Tibial artery (tissue), 4 donors: ENCODE measurements around the gene GPBP1.

Experiments
- DNase-seq, 2 donors: peaks; one replicate each; pipeline ENCODE4 v3.0.0-alpha.2; 2019
- H3K27ac ChIP-seq, 2 donors: fragments of 200-600 bp; sonication (generic) in 1 of 2; 1 replicate in 1 of 2; 2 replicates in 1 of 2; pipeline ENCODE4 v1.5.1; 2018 to 2019; ENCODE audit warnings: mild to moderate bottlenecking in 1 of 2
- H3K27me3 ChIP-seq, 2 donors: fragments of 200-600 bp; sonication (generic) in 1 of 2; one replicate each; pipeline versions ENCODE4 v1.5.1 to v1.6.0; 2016 to 2019
- H3K36me3 ChIP-seq, 3 donors: fragments of 200-600 bp; sonication (generic) in 2 of 3; one replicate each; pipeline ENCODE4 v1.5.1; 2016 to 2019; ENCODE audit warnings: mild to moderate bottlenecking in 2 of 3
- H3K4me1 ChIP-seq, 4 donors: fragments of 200-600 bp; sonication (generic) in 2 of 4; 1 replicate in 3 of 4; 2 replicates in 1 of 4; pipeline ENCODE4 v1.5.1; 2016 to 2019
- H3K4me3 ChIP-seq, 2 donors: fragments of 200-600 bp; sonication (generic) in 1 of 2; 1 replicate in 1 of 2; 2 replicates in 1 of 2; pipeline ENCODE4 v1.5.1; 2018 to 2019; ENCODE audit warnings: mild to moderate bottlenecking in 2 of 2
- H3K9me3 ChIP-seq, 3 donors: fragments of 200-600 bp; sonication (generic) in 1 of 3; one replicate each; pipeline ENCODE4 v1.5.1; 2016 to 2019
- intact Hi-C: fragments of 100-400 bp; cut with DNase I; formaldehyde crosslinking; loops from one replicate; pipeline ENCODE4 v1.15.0; 2023; ENCODE audit warnings: low total_unique reads
- TF ChIP-seq, protein P1 (sequence below), 2 experiments: fragments of 200-600 bp in 1 of 2; fragments of 450-650 bp in 1 of 2; IDR thresholded peaks; one replicate each; pipeline ENCODE4 v1.5.1; 2017 to 2019; ENCODE audit warnings: antibody characterized with exemption in 2 of 2, mild to moderate bottlenecking in 1 of 2, moderate library complexity in 1 of 2

Gene GPBP1

DNA sequence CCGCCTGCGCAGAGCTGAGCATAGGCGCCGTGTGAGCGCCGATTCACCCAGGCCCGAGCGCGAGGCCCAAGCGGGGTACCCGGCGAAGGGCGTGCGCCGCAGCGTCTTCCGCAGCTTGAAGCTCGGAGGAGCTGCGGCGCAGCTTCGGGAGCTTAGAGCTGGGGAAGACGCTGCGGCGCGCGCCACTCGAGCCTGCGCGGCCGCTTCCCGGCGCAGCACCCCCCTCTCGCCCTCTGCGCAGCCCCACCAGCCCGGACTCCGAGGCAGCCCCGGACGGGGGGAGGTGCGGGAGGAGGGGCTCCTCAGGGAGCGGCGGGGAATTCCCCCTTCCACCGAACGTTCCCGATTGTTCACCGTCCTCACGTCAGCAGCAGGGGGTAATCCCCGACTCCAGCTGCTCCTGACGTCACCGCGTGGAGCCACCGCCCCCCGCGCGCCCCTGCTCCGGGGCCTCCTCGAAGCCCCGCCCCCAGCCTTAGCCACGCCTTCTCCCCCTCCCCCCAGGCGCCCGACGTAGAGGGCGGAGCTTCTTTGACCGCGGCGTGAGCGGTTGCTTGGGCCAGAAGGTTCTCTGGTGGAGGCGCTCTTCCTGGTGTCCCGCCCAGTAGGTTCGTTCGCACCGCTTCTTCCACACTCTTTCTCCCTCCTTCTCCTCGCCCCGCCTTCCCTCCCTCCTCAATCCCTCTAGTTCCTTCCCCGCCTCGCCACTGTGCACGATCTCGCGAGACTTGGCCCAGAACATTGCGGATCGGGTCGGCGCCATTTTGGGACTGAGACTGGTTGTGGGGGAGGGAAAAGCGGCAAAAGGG is at the start of gene GPBP1:
Gene GPBP1, plus strand, starts transcription at position 741 of the 809 bp plus-strand sequence. CDS start 40,072 bp downstream, outside the sequence.
- intact Hi-C loops = loop anchor here (2.0 kb wide), 1 partner anchor 265 kb away; the partner anchor contains the start of gene SETD9
- TF ChIP-seq, protein P1, sequence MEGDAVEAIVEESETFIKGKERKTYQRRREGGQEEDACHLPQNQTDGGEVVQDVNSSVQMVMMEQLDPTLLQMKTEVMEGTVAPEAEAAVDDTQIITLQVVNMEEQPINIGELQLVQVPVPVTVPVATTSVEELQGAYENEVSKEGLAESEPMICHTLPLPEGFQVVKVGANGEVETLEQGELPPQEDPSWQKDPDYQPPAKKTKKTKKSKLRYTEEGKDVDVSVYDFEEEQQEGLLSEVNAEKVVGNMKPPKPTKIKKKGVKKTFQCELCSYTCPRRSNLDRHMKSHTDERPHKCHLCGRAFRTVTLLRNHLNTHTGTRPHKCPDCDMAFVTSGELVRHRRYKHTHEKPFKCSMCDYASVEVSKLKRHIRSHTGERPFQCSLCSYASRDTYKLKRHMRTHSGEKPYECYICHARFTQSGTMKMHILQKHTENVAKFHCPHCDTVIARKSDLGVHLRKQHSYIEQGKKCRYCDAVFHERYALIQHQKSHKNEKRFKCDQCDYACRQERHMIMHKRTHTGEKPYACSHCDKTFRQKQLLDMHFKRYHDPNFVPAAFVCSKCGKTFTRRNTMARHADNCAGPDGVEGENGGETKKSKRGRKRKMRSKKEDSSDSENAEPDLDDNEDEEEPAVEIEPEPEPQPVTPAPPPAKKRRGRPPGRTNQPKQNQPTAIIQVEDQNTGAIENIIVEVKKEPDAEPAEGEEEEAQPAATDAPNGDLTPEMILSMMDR (IDR thresholded peaks at IDR 0.05) = no peak
- Histone ChIP-seq H3K27me3 (no peaks in the 10 kb centered on the region), H3K27ac (peak within 1 kb of the TSS; percentile 95 to 99), H3K36me3 (no peaks in the 10 kb centered on the region), H3K4me3 (peak within 1 kb of the TSS; percentile 73 to 89), H3K9me3 (no peaks in the 10 kb centered on the region), H3K4me1 (peaks cover 0 to 38% (median 16%) of the 10 kb centered on the region in 4 donors)
- DNase-seq = peak; percentile 100

DNA sequence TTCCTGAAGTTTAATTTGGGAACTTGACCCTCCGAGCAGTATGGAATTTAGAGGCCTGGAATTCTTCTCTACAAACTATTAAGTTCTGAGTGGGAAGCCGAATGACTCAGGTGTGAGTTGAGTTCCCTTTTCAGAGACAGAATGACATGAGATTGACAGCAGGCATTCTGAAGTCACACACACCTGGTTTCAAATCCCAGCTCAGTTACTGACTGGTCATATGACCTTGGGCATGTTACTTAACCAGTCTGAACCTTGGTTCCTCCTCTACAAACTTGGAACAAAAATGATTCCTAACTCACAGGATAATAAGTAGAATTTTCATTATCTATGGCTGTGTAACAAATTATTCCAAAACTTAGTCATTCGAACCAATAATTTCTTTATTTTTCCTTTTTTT is 45.5 kb upstream of the GPBP1 start:
- H3K27me3 ChIP-seq = no peaks in the 10 kb centered on the region
- peaks cover 0 to under 1% (median 0%) of the 10 kb centered on the region in 3 donors for H3K9me3 ChIP-seq
- DNase-seq = no peak
- no peak overlapping the region for H3K27ac ChIP-seq
- H3K4me1 ChIP-seq = no peaks in the 10 kb centered on the region
- no peak overlapping the region for H3K4me3 ChIP-seq
- no peaks in the 10 kb centered on the region for H3K36me3 ChIP-seq
- intact Hi-C loops = no loop called here
- TF ChIP-seq, protein P1 (IDR thresholded peaks at IDR 0.05) = no peak

DNA sequence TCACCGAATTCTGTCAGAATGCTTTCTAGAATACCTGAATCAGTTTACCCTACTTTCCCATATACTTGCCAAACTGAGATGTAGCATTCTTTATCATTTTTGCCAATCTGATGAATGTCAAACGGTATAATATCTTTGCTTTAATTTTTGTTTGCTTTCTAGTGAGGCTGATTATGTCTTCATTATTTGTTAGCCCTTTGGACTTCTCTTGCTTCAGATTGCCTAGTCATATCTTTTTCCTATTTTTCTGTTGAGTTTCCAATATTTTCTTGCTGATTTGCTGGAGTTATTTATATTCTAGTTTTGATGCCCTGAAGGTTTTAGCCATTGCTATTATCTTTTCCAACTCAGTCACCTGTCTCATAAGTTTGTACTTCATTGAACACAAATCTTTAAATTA is 40.3 kb upstream of the GPBP1 start:
- no peaks in the 10 kb centered on the region for H3K4me1 ChIP-seq
- H3K27me3 ChIP-seq = no peaks in the 10 kb centered on the region
- intact Hi-C loops = no loop called here
- H3K36me3 ChIP-seq = no peaks in the 10 kb centered on the region
- H3K27ac ChIP-seq = no peak overlapping the region
- TF ChIP-seq, protein P1 (IDR thresholded peaks at IDR 0.05) = no peak
- no peak overlapping the region for H3K4me3 ChIP-seq
- no peak for DNase-seq
- H3K9me3 ChIP-seq = no peaks in the 10 kb centered on the region

- intact Hi-C loops = no loop called here
- TF ChIP-seq, protein P1 (IDR thresholded peaks at IDR 0.05) = no peak
- Histone ChIP-seq H3K4me3 (no peak overlapping the region), H3K27ac (no peak overlapping the region), H3K4me1 (no peaks in the 10 kb centered on the region), H3K36me3 (no peaks in the 10 kb centered on the region), H3K9me3 (no peaks in the 10 kb centered on the region), H3K27me3 (no peaks in the 10 kb centered on the region)
- DNase-seq = no peak
Observed at GRCh38 chr5:57137401-57137800, 36.5 kb upstream of the GPBP1 start.

- TF ChIP-seq, protein P1 (IDR thresholded peaks at IDR 0.05) = no peak
- Histone ChIP-seq H3K27ac (no peak overlapping the region), H3K4me1 (no peaks in the 10 kb centered on the region), H3K36me3 (peaks cover 0 to 3% (median 0%) of the 10 kb centered on the region in 3 donors), H3K9me3 (peaks cover 0 to 3% (median 2%) of the 10 kb centered on the region in 3 donors), H3K4me3 (no peak overlapping the region), H3K27me3 (no peaks in the 10 kb centered on the region)
- DNase-seq = no peak
- intact Hi-C loops = no loop called here
Observed at GRCh38 chr5:57152316-57152715, 21.5 kb upstream of the GPBP1 start.
